A549 (cell line): Measurements from ENCODE around the gene COPG1.

Experiments used
- POLR2A ChIP-seq: IDR thresholded peaks from 2 replicates; pipeline ENCODE4 v1.6.1; 2012; ENCODE audit warnings: mild to moderate bottlenecking, low read length
- RCOR1 ChIP-seq: fragments of 150-350 bp; IDR thresholded peaks from 2 replicates; pipeline ENCODE4 v1.6.1; 2014; ENCODE audit warnings: antibody characterized with exemption, low read length, low read depth
- TF ChIP-seq, protein P1 (sequence below): fragments of >200 bp; sonication (Bioruptor Twin); formaldehyde crosslinking; IDR thresholded peaks from 3 replicates; pipeline ENCODE4 v1.5.1; 2016

DNA sequence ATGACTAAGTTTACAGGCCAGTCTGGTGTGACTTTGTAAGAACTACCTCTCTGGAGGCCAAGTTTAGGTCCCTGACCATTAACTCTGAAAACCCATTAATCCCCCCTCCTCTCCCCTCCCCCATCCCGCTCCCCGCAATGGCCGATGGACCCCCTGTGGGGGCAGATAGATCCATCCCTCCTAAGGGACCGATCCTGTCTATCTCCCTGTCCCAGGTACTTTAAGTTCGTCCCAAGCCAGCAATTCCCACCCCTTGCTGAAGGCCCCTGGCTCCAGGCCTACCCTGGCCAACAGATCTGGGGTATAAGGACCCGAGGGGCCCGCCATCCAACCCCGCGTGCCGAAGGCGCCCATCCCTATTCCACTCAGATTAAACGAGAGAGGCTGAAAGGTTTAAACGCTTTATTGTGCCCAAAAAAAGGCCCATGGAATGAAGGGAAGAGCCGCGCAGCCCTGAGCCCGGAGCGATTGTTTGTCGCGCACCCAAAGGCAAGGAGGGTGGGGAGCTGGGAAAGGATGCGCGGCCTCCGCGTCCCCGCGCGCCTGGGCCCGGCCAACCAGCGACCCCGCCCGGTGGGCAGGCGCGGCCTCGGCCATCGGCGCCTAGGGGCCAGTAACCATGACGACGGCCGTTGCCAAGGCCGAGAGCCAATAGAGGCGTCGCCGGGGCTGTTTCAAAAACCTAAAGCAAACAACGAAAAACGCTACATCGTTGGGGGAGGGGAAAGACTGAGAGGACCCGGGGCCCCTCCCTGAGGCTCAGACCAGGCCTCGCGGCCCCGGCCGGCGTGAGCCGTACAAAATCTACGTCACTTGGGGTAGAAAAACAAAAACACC, 65.2 kb downstream of the COPG1 start:
- TF ChIP-seq POLR2A (no peak), RCOR1 (no peak)
- TF ChIP-seq, protein P1, sequence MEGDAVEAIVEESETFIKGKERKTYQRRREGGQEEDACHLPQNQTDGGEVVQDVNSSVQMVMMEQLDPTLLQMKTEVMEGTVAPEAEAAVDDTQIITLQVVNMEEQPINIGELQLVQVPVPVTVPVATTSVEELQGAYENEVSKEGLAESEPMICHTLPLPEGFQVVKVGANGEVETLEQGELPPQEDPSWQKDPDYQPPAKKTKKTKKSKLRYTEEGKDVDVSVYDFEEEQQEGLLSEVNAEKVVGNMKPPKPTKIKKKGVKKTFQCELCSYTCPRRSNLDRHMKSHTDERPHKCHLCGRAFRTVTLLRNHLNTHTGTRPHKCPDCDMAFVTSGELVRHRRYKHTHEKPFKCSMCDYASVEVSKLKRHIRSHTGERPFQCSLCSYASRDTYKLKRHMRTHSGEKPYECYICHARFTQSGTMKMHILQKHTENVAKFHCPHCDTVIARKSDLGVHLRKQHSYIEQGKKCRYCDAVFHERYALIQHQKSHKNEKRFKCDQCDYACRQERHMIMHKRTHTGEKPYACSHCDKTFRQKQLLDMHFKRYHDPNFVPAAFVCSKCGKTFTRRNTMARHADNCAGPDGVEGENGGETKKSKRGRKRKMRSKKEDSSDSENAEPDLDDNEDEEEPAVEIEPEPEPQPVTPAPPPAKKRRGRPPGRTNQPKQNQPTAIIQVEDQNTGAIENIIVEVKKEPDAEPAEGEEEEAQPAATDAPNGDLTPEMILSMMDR, result no peak
